HG03575 (cell line): Measurements from ENCODE around the gene ECM1.

Experiments used
- ATAC-seq: cut with Tn5 transposase; IDR thresholded peaks from one replicate; pipeline ENCODE4 v1.9.1; 2021; ENCODE audit not compliant: unreplicated experiment, insufficient number of reproducible peaks, low FRiP score; ENCODE audit errors: extremely low read depth

ECM1 gene

DNA sequence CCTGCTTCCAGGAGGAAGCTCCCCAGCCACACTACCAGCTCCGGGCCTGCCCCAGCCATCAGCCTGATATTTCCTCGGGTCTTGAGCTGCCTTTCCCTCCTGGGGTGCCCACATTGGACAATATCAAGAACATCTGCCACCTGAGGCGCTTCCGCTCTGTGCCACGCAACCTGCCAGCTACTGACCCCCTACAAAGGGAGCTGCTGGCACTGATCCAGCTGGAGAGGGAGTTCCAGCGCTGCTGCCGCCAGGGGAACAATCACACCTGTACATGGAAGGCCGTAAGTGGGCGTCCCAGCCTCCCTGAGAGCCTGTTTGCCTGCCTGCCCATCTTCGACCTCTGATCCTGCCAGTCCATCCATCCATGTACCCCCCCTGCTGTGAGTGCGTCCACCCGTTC is 3.6 kb downstream of the ECM1 start:
- no peak for ATAC-seq

DNA sequence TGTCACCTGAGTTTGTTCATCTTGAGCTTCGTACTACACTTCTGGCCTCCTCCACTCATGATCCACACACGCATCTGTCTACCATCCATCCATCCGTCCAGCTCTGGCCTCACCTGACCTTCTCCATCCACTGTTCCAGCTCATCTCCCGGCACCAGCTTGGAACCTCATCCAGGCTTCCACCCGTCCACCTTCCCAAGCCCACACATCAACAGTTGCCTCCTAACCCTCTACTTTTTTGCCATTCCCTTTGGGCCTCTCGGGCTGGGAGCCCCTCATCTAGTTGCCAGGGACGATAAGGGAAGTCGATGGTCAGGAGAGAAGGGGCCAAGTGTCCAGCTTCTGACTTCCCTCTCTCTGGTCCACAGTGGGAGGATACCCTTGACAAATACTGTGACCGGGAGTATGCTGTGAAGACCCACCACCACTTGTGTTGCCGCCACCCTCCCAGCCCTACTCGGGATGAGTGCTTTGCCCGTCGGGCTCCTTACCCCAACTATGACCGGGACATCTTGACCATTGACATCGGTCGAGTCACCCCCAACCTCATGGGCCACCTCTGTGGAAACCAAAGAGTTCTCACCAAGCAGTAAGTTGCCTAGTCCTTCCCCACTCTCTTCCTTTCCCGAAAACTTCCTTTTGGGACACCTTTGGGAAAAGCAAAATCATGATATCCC is 4.2 kb downstream of the ECM1 start:
- no peak for ATAC-seq

DNA sequence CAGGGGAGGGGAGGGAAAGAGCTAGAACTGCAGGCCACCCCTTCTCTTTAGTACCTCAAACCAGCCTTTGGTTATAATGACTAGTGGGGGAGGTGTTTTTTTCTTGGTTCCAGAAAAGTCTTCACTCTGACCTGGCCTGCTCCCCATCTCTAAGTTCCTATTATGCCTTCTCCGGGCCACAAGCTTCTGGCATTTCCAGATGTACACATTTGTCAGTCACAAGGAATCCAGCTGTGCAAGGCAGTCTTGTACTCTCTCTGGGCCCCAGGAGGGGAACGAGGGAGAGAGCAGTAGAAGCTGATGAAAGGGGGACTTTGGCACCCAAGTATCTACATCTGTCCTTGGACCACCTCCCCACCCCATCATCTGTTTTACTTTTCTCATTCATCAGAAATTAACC is 4.9 kb downstream of the ECM1 start:
- no peak for ATAC-seq

DNA sequence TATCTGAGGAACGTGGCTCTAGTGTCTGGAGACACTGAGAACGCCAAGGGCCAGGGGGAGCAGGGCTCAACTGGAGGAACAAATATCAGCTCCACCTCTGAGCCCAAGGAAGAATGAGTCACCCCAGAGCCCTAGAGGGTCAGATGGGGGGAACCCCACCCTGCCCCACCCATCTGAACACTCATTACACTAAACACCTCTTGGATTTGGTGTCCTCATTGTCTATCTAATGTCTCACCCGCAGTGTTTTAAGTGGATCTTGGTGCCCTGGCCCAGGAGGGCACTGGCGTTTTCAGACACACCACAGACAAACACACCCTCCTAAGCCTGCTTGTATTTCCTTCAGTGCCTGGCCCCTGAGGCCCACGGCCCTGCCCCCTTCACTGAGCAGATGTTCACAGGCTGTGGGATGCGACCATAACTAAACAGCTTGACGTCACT is 5.5 kb downstream of the ECM1 start:
- no peak for ATAC-seq

DNA sequence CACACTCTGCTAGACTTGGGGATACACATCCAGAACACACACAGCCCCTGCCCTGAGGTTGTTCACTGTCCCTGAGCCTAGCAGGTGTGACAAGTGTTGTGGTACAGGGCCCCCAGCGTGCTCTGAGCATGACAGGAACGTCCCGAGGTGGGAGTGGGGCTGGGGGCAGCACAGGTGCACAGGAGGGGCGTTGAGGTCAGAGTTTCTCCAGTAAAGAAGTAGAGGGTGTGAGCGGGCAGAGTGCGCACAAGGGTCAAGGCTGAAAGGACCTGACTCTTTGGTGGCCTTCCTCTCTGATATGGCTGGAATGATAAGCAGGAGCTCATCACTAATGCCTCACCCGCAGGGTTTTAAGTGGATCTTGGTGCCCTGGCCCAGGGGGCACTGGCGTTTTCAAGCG is 6.4 kb downstream of the ECM1 start:
- ATAC-seq = no peak

DNA sequence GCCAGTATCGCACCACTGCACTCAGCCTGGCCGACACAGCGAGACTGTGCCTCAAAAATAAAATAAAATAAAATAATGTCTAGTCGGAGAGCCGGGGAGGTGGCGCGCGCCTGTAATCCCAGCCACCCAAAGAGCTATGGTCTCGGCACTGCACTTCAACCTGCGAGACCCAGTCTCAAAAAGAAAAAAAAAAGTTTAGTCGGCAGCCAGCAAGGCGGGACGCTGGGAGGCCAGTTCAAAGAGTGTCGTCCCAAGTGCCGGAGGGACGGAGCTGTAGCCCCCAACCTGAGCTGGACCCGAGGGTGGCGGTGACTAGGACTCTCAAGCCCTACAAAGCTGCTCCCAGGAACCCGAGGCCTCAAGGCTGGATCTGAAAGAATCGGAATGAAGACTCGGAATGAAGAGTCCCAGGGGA is 7.0 kb downstream of the ECM1 start:
- ATAC-seq = no peak

DNA sequence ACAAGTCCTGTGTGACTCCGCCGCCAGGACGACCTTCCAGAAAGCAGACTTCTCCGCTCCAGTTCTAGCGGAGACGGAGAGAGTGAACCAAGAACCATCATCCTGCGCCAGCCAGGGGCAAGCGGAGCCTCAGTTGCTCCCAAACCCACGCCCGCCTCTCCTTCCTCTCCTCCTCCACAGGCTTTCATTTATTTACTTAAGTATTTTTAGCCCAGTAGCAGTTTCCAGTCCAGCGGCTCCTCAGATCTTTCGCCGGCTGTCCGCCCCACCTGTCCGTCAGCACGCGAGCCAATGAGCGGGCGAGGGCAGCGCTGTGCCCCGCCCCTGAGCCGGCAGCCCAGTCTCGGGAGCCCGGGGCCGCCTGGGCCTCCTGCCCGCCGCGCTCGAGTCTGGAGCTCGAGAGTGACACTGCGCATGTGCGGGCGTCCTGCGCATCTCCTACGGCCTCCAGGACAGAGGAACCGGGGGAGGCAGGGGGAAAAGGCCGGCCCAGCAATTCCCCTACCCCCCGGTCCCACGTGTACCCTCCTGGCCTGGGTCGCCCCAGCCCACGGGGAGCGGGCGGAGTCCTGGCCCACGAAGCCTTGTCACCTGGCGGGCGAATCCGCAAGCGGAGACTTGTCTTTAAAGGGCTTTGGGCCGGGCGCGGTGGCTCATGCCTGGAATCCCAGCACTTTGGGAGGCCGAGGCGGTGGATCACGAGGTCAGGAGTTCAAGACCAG is 7.6 kb downstream of the ECM1 start, which contains the start of gene FALEC:
FALEC (plus strand) TSS at position 425 of the 722 bp plus-strand sequence.
- ATAC-seq = no peak

DNA sequence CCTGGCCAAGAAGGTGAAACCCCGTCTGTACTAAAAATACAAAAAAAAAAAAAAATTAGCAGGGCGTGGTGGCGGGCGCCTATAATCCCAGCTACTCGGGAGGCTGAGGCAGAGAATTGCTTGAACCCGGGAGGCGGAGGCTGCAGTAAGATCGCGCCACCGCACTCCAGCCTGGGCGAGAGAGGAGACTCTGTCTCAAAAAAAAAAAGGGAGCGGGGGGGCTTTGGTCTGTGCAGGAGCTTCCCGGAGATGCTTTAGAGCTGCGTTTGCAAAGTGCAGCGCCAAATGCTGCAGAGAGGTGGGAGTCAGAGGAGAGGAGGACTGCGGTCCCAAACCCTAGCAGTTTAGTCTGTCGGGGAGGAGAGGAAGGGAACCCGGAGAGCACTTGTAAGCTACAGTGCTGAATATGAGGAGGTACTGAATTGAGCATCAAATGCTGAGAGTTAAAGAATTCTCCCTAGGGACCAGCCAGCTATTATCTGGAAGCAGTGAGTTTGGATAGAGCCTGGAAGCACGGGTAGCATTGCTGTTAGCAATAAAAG is 8.2 kb downstream of the ECM1 start:
- no peak for ATAC-seq

DNA sequence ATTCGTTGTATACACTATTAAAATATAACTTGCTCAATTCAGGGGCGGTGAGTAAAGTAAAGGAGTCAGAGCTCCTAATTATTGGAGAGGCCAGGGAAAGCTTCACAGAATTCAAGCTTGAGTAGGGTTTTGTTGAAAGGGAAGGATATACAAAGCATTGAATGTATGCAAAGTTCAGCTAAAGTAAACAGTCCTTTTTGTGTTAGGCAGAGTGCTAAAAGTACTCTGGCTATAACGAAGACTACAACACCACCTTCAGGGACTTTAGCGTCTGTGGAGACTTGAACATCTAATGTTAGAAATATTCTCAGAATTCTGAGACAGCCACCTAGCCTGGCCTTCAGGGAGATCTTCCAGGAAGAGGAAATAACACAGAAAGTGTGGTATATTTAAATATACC is 8.7 kb downstream of the ECM1 start:
- no peak for ATAC-seq

DNA sequence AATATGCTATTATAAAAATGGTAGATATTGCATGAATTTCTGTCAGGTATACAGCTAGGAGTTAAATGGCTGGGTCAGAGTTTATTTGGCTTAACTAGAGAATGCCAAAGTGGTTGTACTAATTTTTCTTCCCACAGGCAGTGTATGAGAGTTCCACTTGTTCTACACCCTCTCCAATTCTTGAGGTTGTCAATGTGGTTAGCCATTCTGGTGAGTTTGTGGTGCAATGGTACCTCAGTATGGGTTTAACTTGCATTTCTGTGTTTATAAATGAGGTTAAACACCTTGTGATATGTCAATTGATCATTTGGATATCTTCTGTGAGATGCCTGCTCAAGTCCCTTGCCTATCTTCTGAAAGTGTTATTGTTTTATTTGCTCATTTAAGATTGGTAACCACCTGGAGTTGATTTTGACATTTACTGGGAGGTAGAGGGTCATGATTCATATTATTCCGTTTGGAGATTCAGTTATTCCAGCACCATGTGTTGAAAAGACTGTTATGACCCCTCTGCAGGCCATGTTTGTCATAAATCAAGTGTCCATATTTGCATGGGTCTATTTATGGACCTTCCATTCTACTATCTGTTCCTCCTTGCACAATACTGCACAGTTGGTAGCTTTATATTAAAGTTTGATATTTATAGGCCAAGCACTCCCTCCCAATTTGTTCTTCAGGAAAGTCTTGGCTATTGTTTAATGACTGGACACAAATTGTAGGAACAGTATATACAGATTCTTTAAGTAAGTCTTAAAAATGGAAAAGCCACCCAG is 13.5 kb downstream of the ECM1 start:
- ATAC-seq = no peak

DNA sequence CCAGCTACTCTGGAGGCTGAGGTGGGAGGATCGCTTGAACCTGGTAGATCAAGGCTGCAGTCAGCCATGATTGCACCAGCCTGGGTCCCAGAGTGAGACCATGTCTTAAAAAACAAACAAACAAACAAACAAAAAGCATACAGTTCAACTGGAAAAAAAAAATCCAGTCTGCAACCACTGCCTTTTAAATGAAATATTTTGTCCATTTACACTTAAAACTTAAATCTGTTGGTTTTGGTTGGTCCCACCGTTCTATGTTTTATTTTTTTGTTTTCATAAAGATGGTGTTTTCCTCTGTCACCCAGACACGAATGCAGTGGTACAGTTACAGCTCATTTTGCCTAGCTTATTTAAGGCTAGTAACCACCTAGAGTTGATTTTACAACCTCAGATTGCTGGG is 17.4 kb downstream of the ECM1 start:
- no peak for ATAC-seq

DNA sequence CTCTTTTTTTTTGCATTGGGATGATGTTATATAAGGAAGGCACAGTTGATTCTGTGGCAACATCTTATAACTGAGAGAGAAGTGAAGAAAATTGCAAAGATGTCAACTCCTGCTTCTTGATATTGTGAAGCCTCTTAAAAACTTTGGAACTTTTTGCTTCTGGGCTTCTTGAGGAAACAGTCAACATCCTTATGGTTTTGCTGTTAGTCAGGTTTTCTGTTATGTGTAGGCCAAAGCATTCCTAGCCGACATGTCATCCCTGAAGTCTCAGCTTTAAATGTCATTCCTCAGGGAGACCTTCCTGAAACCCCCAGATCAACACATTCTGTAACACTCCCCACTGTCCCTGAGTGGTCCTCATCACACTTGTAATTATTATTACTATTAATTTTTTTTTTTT is 20.3 kb downstream of the ECM1 start:
- no peak for ATAC-seq

DNA sequence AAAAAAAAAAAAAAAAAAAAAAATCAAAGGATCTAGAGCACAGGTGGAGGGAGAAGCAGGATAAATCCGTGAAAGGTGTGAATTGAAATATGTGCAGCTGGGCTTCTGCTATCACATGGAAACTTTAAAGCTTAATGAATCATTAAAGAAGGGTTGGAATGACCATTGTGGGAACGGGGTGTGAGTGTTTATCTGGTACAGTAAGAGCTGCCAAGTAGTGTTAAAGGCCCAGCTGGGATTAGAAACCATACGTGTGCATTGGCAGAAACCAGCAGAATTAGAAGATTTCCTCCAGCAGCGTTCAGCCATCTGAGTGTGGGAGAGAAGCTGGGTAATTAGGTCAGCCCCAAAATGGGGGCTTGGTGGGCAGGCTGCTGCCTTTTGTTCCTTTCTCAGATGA is 21.1 kb downstream of the ECM1 start:
- ATAC-seq = no peak

DNA sequence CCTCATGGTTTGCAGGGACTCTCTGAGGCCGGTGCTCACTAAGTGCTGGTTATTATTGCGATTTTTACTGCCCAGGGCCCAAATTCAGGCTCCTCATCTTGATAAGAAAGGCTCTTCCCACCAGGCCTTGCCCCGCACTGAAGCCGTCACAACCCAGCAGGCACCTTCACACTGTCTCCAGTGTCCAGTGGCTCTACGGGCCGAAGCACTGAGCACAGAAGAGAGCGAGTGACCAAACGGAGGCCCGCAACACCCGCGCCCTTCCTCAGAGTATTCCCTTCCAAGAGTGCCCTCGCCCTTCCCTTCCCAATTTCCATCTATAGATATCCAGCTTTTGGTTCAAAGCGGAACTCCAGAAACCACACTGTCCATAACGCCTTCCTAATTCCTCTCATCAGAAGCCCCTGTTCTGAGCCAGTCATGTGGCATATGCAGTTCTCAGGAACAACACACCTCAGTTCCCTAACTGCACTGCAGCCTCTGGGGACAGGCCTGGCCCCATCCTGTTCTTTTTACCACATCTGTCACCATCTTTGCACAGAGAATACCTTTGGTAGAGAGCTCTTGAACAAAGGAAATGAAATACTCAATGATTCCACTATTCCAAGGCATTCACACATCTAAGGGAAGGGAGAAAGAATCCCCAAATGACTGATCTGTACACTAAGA is 22.7 kb downstream of the ECM1 start:
- no peak for ATAC-seq

DNA sequence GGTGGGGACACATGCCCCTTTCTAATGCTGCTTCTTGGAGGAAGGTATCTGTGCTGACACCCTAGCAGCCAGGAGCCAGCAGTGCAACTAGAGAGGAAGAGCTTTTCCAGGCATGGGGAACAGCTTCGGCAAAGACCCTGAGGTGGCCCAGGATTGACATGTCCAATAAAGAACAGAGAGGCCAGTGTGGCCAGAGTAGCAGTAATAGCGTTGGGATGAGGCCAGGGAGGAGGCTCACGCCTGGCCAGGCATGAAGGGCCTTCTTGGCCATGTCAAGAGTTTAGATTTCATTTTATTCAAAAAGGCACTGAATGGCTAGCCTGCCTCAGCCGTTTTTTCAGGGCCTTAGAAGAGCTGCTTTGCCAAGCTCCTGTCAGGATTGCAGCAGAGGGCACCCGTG is 25.0 kb downstream of the ECM1 start:
- no peak for ATAC-seq

DNA sequence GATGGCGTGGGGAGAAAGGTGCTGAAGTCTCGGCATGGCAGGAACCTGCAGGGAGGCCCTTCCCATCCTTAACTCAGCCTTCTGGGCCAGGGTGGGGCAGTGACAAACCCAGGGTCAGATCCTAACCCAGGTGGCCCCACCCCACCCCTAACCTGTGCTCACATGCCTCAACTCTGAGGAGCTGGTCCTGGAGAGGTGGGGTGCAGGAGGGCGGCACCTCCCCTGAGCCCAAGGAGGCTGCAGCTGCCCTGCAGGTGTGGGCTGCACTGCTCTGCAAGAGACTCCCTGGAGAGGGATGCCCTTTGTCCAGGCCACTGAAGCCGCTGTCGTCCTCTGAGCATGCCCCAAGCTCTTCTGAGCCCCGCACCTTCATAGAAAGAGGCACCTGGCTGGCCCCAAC is 26.1 kb downstream of the ECM1 start:
- no peak for ATAC-seq

DNA sequence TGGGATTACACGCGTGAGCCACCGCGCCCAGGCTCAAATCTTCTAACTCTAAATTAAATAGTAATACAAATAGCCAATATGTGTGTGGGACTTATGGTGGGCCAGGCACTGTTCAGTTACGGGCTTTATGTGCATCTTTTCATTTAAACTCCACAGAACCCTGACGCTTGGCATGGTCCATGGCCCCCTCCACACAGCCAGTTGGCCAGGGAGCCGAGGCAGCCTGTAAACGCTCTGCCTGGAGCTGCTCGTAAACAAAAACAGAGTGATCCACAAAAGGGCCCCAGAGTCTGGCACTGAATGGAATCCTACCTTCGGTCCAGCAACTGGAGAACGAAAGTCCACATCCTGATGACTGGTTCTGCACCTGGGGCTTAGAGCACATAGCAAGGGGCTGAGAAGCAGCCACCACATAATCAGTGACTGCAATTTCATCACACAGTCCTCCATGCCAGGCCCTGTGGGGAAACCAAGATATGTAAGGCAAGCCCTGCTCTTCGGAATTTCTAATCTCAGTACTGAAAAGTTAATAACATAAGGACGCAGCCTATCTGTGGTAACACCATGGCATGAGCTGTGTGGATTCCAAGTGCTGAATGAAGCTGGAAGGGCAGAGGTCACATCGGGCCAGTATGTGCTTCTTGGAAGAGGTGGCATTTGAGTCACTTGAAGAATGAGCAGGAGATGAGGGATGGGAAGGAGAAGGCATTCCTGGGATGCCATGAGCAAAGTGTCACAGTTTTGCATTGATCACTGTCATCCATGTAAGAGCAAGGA is 27.8 kb downstream of the ECM1 start:
- ATAC-seq = no peak

DNA sequence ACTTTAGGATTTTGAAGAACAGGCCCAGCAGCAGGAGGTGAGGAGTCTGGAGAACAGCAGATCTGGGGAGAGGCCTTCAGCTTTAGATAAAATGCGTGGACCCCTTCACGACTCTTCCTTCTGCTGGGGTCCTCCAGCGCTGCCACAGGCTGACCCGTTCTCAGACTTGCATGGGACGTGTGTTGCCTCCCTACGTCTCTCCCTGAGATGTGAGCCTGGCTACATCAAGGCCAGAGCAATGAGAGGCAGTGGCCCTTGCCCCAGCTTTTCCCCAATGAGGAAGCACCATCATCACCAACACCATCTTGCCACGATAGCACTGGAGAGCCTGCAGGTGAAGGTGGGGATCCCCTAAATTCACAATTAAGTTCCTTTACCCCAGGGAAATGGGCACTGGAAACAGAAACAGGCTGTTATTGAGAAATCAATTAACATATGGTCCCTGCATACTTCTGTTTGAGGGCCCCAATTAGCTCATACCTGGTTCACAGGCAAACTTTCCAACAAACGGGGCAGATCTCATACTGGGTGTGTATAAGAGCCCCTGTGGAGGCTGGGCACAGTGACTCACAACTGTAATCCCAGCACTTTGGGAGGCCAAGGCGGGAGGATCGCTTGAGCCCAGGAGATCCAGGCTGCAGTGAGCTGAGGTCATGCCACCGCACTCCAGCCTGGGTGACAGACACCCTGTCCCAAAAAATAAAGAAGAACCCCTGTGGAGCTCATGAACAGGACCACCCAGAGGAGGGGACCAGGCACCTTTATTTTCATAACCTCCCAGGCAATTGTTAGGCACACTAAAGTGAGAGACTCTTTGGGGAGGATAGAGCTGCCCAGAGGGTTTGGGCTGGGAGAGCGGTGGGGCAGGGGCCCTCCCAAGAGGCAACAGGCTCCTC is 29.2 kb downstream of the ECM1 start:
- ATAC-seq = no peak
